ENCODE results near the gene BTBD19.

Gene BTBD19

DNA sequence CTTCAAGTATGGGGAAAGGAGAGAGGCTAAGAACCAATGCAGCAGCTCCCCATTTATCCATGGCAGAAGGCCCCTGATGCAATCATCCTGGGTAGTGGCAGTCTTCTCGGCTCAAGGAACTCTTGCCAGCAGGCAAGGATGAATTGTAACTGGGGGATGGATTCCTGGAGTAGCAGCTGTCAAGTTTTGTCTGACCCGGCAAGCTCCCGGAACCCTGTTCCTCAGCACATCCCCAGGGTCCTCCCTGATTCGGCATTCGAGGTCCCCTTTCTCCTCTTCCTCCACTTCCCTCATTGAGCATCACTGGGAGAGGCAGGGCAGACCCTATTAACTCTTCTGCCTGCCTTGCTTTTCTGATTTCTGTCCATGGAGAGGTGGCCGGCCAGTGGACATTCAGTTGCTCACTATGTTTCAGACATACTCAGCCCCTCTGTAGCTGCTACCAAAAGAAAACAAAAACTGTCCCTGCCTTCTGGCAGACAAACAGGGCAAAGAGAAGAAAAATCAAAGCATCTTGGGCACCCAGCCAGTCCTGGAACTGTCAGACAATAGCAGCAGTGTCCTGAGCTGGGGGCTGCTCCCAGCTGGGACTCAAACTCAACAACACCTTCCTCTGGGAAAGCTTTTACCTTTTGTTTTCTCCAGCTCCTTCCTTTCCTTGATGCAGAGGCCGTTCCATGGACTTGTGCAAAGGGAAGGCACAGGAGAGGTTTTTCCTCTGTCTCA lies 40.3 kb downstream of the BTBD19 start:
- H3K36me3 Mint-ChIP-seq, result peaks cover 15% of the 10 kb centered on the region
- H3K4me1 Mint-ChIP-seq, result no peaks in the 10 kb centered on the region
- ATAC-seq (no peak), DNase-seq (ENCODE audit: low spot score in 2 of 2) (no peak)
- peak overlapping the region; percentile 35 for H3K27ac Mint-ChIP-seq
- H3K4me3 Mint-ChIP-seq, result no peak overlapping the region
- no peaks in the 10 kb centered on the region for H3K9me3 Mint-ChIP-seq

DNA sequence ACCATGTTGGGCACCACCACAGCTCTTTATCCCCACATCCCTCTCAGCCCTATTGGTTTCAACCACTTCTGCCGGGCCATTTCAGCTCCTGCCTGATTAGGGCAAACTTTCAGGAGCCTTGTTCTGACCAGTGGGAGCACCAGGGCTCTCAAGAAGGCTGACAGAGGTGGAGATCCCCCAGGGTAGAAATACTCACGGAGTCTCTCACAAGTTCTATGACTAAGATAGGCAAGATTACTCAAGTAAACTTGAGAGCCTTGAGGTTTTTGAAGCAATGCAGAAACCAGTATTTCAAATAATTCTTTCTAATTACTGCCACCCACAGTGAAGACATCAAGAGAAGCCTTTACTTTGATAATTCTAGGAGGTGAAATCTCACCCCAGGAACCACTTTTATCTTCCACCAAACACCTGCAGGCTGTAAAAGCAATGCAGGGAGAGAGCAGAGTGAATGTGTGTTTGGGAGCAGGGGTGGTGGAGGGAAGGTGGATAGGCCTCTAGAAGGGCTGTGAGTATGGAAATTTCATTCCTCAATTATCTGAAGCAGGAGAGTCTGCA lies 41.3 kb downstream of the BTBD19 start:
- Mint-ChIP-seq H3K36me3 (peaks cover 15% of the 10 kb centered on the region), H3K4me3 (no peak overlapping the region), H3K4me1 (no peaks in the 10 kb centered on the region), H3K9me3 (no peaks in the 10 kb centered on the region), H3K27ac (peak overlapping the region; percentile 35)
- DNase-seq (ENCODE audit: low spot score in 2 of 2) (no peak), ATAC-seq (peak; percentile 39)

DNA sequence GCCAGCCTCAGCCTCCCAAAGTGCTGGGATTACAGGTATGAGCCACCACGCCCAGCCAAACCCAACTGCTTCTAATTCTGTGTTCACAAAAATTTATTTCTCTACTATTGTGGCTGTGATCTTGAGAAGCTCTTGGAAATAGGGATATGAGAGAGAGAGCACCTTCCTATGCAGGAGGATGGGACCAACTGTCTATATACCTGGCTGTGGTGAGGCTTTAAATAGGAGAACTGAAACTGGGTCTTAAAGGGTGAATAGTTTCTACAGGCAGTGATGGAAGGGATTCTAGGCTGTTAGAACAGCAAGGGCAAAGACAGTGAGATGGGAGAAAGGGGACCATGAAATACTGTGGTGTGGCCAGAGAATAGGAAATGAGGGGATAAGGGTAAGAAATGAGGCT lies 43.0 kb downstream of the BTBD19 start:
- no peaks in the 10 kb centered on the region for H3K9me3 Mint-ChIP-seq
- H3K4me1 Mint-ChIP-seq, result no peaks in the 10 kb centered on the region
- DNase-seq (ENCODE audit: low spot score in 2 of 2) (no peak), ATAC-seq (no peak)
- peaks cover 30% of the 10 kb centered on the region for H3K36me3 Mint-ChIP-seq
- no peak overlapping the region for H3K27ac Mint-ChIP-seq
- no peak overlapping the region for H3K4me3 Mint-ChIP-seq

DNA sequence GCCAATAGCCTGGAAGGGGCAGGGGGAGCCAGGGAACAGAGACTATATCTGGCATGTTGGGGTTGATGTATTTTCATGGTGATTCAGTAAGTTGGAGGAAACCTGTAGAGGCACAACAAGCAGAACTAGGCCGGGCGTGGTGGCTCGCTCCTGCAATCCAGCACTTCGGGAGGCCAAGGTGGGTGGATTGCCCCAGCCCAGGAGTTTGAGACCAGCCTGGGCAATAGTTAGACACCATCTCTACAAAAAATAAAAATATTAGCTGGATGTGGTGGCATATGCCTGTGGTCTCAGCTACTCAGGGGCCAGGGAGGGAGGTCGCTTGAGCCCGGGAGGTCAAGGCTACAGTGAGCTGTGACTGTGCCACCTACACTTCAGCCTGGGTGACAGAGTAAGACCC lies 44.9 kb downstream of the BTBD19 start:
- Mint-ChIP-seq H3K4me3 (no peak overlapping the region), H3K36me3 (peaks cover 47% of the 10 kb centered on the region)

DNA sequence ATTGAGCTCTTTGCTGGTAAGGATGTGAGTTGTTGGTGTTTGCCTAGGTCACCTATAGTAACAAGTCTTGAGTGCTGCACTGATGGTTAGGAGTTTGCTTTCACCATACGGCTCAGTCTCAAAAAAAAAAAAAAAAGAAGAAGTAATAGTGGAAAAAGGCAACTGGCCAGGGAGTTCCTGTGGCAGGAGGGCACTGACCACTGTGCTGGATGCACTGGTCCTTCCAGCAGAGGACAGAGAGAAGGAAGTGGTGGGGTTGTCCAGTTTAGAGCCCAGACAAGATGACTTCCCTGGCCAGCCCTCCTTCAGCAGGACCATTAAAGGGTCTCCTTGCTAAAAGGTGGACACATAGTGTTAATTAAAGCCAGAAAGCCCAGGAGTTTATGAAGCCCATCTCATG lies 46.6 kb downstream of the BTBD19 start:
- Mint-ChIP-seq H3K4me1 (no peaks in the 10 kb centered on the region), H3K27ac (no peak overlapping the region), H3K4me3 (no peak overlapping the region), H3K9me3 (no peaks in the 10 kb centered on the region), H3K36me3 (peaks cover 42% of the 10 kb centered on the region)
- ATAC-seq (no peak), DNase-seq (ENCODE audit: low spot score in 2 of 2) (no peak)

More for the DNA sequence above, 44.9 kb downstream of the BTBD19 start:
- Mint-ChIP-seq H3K27ac (peak overlapping the region; percentile 20), H3K4me1 (no peaks in the 10 kb centered on the region), H3K9me3 (no peaks in the 10 kb centered on the region)
- DNase-seq (ENCODE audit: low spot score in 2 of 2) (no peak), ATAC-seq (no peak)

DNA sequence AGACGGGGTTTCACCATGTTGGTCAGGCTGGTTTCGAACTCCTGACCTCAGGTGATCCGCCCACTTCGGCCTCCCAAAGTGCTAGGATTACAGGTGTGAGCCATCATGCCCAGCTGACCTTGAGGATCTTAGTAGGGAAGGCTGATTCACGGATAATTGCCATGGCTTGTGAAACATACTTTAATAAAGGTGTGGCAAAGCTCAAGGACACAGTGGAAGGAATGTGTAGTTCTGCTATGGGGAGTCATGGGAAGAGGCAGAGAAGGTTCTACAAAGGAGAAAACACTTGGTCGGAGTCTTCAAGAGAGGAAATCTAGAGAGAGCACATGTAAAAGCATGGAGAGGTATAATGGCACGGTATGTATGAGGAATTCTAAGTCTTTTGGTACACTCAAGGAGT lies 47.4 kb downstream of the BTBD19 start:
- ATAC-seq (no peak), DNase-seq (ENCODE audit: low spot score in 2 of 2) (no peak)
- Mint-ChIP-seq H3K27ac (no peak overlapping the region), H3K4me3 (no peak overlapping the region), H3K36me3 (peaks cover 42% of the 10 kb centered on the region), H3K9me3 (no peaks in the 10 kb centered on the region), H3K4me1 (no peaks in the 10 kb centered on the region)

DNA sequence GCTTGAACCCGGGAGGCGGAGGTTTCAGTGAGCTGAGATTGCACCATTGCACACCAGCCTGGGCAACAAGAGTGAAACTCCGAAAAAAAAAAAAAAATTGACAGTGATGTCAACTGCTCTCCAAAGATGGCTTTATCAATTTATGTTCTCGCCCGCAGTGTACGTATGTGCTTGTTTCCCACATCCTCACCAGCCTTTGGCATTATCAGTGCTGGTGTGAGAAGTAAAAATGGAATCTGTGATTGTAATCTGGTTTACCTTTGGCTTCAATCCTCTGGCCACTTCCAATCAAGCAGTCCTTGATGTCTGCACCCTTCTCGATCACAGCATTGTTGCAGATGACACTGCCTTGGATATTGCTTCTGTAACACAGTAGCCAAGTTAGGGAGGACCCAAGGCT lies 49.1 kb downstream of the BTBD19 start:
- Mint-ChIP-seq H3K9me3 (no peaks in the 10 kb centered on the region), H3K27ac (no peak overlapping the region), H3K4me3 (no peak overlapping the region), H3K36me3 (peaks cover 42% of the 10 kb centered on the region), H3K4me1 (no peaks in the 10 kb centered on the region)
- DNase-seq (ENCODE audit: low spot score in 2 of 2) (no peak), ATAC-seq (no peak)

DNA sequence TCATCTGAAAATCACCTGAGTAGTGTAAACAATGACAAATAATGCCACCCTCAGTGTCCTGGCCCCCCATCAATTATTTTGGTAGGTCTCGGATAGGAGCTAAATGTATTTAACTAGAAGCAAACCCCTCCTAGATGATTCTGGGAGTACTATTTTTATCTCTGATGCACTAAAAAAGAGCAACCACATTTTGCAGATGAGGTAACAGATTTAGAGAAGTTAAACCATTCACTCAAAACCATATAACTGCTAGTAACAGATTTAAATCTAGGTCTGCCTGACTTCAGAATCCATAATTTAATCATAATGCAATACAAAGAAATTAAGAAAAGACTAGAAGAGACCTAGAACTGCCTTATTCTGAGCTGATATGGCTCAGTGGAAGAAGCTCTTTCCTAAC lies 52.0 kb downstream of the BTBD19 start:
- H3K4me3 Mint-ChIP-seq, result no peak overlapping the region
- H3K27ac Mint-ChIP-seq, result no peak overlapping the region

DNA sequence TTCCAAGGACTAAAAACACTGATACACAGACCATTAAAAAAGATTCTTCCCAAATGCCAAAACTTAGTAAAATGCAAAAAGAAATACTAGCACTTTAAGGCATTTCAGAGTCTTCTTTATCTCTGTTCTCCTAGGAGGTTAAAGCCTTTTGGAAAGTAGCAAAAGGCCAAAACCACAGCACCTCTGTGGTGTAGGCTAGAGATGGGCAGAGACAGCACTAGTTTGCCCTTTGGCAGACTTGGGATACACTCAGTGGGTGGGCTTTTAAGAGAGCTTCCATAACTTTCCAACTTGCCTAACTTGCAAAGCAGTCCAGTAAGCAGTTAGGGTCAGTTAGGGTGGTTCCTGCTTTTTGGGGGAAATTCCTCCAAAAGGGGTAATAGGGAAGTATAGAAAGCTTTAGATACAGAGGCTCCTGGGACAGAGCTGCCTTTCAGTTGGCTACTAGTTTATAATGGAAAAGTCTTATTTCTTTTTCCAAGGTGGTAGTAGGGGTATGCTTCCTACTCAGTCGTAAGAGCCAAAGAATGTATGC lies 52.6 kb downstream of the BTBD19 start:
- Mint-ChIP-seq H3K27ac (no peak overlapping the region), H3K4me1 (no peaks in the 10 kb centered on the region), H3K9me3 (no peaks in the 10 kb centered on the region), H3K36me3 (peaks cover 26% of the 10 kb centered on the region), H3K4me3 (no peak overlapping the region)
- no peak for ATAC-seq
- no peak for DNase-seq (ENCODE audit: low spot score in 2 of 2)

More for the DNA sequence above, 52.0 kb downstream of the BTBD19 start:
- no peaks in the 10 kb centered on the region for H3K4me1 Mint-ChIP-seq
- ATAC-seq (no peak), DNase-seq (ENCODE audit: low spot score in 2 of 2) (no peak)
- H3K36me3 Mint-ChIP-seq, result peaks cover 29% of the 10 kb centered on the region
- no peaks in the 10 kb centered on the region for H3K9me3 Mint-ChIP-seq

DNA sequence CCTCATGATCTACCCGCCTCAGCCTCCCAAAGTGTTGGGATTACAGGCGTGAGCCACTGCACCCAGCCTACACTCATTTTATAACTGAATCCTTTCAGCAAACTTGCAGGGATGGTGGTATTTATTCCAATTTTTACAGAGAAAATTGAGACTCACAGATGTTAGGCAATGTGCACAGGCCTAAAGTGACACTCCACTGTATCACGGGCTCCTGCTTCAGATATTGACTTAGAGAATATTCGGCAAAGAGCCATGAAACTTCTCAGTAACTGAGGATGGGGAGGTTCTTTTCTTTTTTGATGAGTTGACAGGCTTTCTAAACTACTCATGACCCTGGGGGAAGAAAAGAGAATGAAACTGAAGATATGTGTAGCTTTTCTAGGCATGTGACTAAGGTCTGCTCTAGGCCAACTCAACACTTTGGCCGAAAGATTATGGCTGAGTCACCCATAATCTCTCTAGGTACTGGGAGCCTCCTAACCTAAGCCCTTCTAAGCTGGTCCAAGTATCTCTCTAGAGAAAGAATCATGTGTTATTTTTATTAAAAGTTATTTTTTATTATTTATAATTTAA lies 54.6 kb downstream of the BTBD19 start:
- DNase-seq (ENCODE audit: low spot score in 2 of 2), result no peak
- H3K27ac Mint-ChIP-seq, result no peak overlapping the region
- peaks cover 19% of the 10 kb centered on the region for H3K36me3 Mint-ChIP-seq
- peak; percentile 88 for ATAC-seq
- no peaks in the 10 kb centered on the region for H3K4me1 Mint-ChIP-seq
- H3K9me3 Mint-ChIP-seq, result no peaks in the 10 kb centered on the region
- no peak overlapping the region for H3K4me3 Mint-ChIP-seq
